Astrocyte of the hippocampus (primary cell): Measurements from ENCODE around the gene C20orf202.
"Not testable (repeated sequence)": the region's sequence is repeated elsewhere in the genome, so short reads cannot be mapped to it uniquely, and the experiment has no call there.

Experiments
- DNase-seq: peaks from one replicate; pipeline ENCODE4 v3.0.0; 2011; ENCODE audit warnings: low read depth, low spot score

C20orf202 gene

DNA sequence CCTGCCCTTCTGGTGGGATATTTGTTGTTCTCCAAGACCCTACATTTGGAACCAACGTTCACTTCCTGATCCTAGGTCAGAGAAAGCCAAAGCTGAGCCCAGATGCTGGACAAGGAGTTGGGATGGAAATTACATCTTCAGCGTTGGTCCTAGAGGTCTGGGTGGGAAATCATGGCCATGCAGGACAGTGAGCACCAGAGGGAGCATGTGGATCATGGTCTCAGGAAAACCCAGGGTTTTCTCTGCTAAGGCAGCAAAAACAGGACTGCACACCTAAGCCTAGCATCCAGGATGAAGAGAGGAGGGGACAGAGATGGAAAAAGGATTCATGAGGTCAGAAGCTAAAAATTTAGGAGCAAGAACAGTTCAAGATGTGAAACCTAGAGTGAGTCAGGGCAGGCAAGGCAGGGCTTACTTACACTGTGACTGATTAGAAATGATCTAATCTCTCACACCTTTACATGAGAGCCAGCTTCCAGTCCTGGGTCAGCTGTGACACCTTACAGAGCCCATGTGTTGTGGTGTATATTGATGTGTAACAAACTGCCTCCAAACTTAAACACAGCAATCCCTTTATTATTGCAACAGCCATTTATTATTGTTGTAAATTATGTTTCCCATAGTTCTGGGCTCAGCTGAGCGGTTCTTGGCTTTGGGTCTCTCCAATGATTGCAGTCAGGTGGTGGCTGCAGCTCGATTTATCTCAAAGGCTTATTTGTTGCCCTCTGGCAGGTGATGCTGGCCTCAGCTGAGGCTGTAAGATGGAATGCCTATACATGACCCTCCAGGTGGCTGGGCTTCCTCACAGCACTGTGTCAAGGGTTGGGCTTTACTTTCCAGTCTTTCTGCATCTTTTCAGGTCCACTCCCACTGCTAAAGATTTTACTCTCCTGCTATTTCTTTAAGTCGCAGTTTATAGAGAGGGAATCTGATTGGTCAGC, 6.5 kb downstream of the C20orf202 start:
- DNase-seq = no peak

DNA sequence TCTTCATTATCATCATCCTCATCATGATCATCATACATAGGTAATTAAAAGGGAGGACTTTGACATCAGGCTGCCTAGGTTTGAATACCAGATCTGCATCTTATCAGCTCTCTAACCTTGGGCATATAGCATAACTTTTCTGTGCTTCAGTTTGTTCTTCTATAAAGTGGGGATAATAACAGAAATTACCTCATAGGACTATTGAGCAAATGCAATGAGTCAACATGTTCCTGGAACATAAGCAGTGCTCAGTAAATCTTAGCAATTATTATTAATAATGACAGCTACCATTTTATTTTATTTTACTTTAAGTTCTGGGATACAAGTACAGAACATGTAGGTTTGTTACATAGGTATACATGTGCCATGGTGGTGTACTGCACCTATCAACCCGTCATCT, 7.2 kb downstream of the C20orf202 start:
- DNase-seq = no peak

DNA sequence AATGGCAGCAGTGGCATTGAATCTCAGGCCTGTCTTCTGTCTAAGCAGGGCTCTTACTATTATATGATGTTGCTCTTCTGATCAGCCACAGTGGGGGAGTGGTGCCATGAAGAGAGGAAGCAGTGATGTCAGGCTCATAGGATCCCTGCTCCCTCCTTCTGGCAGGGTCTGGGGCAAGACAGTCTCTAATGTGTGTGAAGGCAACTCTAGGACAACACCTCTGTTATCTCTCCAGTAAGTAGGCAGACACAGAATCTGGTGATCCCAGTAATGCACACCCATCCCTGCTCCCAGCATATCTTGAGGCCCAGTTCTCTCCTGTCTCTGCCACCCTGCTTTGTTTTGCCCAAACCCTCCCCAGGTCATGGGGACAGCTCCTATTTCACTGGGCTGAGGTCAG, 8.8 kb downstream of the C20orf202 start:
- no peak for DNase-seq

DNA sequence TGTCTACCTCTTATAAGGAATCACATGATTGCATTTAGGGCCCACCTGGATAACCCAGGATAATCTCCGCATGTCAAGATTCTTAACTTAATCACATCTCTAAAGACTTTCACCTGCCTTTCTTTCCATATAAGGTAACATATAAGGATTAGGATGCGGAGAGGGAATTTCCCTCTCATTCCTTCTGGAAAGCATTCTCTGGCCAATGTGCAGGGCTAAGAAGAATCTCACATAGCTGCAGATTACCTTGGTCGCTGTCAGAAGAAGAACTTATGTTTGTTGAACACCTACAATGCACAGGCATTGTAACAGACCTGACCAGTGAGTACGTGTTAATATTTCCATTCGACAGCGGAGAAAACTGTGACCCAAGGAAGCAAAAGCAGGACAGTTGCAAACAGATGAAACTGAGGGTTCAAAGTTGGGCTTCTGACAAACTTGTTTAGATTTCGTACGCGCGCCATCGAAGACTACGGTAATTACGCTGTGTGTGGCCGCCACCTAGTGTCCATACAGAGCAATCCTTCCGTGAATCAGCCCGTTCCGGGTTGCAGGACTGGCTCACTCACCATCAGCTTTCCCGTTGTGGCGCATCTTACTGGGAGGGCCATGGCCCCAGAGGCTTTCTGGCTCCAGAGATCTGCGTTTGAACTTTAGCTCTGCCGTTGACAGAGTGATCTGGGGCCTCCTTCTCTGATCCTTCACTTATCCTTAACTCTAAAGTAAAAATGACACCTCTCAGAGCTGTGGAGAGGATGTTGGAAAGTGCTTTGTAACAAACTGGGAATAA, 9.5 kb downstream of the C20orf202 start:
- peak; percentile 74 for DNase-seq

DNA sequence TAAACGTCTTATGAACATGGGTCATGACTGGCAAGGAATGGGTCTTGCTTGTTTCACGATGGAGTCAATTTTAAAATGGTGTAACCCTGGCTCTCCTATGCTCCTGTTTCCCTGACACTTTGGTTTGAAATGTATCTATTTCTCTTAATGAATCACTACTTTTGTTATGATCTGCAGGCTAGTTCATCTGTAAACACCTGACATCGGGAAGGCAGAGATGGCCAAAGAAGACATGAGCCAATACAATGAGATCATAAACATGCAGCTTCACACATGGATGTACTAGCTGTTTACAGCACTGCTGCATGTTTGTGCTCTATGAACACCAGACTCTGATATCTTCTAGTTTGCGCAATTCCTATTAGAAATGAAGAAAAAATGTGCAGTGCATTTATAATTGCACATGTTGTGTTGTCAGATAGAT, 11.6 kb downstream of the C20orf202 start:
- DNase-seq = no peak

DNA sequence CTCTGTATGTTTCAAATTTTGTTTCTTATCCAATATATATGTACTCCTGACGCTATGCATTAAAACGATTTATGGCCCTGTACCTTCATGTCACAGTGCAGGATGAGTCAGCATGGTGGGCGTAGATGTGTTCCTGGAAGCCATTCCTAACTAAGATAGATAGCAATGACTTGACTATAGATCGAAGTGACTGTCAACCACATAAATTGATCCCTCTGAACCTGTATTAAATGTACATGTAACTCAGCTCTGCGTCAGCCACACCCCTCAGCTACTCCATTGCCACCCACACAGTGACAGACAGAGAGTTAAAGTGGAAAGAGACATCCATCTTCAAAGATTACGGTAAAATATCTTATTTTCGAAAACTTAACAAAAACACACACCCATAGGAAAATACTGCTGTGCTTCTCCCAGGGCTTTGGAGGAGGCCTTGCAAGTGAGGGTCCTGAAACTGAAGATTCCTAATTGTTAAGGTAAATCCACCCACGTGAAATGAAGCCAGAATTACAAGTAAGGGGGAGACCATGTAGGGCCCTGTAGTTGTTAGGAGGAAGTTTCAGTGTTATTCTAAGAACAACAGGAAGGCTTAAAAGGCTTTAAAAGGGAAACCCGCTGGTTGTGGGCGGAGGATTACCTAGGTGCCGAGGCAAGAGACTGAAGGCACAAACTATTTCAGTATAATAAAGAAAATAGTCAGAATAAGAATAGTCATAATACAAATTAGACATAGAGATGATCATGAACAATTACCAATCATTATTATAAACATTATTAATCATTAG, 12.3 kb downstream of the C20orf202 start:
- no peak for DNase-seq

GRCh38 chr20:1216527-1217427, 13.5 kb downstream of the C20orf202 start:
- DNase-seq = not testable (repeated sequence)

- DNase-seq = not testable (repeated sequence)
These were observed 19.5 kb downstream of the C20orf202 start for GRCh38 chr20:1222750-1223149.

- DNase-seq = no peak
These were observed 21.1 kb downstream of the C20orf202 start for GRCh38 chr20:1224205-1224890.

GRCh38 chr20:1225263-1225782, 22.1 kb downstream of the C20orf202 start:
- no peak for DNase-seq

DNA sequence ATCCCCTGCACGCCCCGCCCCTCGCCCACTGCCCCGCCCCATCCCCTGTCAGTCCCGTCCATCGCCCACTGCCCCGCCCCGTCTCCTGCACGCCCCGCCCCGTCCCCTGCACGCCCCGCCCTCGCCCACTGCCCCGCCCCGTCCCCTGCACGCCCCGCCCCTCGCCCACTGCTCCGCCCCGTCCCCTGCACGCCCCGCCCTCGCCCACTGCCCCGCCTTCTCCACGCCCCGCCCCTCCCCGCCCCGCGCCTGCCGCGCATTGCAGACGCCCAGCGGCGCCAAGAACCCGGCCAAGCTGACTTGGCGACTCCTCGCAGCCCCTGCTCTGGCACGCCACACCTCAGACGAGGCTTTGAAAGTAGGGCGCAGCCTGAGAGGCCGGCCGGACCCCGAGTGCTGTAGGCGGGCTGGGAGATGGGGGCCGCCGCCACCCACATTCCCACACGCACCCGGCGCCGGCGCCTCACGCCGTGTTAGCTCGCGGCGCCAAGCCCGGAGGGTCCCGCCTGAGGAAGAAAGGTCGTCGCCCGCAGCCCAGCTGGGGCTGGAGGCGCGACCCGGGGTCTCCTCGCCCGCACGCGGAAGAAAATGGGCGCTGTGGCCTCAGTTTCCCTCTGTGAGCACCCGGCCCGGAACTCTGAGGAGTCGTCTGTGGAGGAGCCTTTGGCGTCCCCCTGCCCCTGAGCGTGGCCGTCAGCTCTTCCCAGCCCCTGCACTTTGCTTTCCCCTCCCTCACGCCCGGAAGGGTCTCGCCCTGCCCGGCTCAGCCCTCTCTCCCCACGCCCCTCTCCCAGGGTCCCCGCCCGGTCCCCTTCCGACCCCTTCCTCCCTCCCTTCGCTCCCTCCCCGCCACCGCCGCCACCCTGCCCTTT, 22.8 kb downstream of the C20orf202 start, which contains the start of gene RAD21L1:
Gene RAD21L1, plus strand, starts transcription at position 262 of the 872 bp plus-strand sequence. CDS start 2,410 bp downstream, outside the sequence.
- peak; percentile 85 for DNase-seq

DNA sequence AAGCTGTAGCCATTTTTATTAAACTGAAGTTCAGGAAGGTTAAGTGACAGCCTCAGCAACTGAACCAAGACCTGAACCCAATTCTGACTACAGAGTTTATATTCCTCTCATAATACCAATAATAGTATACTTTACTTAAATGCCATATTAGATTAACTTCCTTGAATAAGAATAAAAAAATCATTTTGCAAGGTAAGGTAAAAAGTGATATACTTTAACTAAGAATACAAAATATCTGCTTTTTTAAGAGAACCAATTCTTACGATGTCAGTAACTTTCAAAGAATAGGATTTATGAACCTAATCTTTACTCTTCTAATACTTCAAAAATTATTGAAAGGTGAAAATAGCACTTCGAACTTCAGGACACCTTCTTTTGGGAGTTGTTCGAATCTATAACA, 26.3 kb downstream of the C20orf202 start:
- DNase-seq = no peak

DNA sequence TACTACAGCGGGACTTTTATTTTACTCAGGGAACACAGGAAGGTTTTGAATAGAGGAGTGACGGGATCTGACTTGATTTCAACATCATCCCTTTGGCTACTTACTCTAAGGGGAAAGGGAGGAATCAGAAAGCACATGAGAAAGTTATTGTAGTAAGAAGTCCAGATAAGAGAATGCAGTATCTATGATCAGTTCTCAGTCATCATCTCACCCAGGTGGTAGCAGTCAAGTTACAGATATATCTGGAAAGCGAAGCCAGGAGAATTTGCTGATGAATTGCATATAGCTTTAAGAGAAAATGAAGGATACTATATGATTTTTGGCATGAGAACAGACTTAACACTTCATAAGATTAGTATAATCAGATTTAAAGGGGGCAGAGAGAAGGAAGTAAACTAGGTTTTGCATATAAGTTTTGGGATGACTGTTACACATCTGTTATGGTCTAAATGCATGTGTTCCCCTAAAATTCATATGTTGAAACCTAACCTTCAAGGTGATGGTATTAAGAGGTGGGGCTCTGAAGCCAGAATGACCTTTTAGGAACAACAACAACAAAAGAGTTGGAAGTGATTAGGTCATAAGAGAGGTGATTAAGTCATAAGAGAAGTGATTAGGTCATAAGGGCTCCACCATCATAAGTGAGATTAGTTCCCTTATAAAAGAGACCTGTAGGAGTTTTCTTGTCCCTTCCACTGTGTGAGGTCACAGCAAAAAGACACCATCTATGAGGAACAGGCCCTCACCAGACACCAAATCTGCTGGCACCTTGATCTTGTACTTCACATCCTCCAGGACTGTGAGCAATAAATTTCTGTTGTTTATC, 29.2 kb downstream of the C20orf202 start:
- DNase-seq = no peak

DNA sequence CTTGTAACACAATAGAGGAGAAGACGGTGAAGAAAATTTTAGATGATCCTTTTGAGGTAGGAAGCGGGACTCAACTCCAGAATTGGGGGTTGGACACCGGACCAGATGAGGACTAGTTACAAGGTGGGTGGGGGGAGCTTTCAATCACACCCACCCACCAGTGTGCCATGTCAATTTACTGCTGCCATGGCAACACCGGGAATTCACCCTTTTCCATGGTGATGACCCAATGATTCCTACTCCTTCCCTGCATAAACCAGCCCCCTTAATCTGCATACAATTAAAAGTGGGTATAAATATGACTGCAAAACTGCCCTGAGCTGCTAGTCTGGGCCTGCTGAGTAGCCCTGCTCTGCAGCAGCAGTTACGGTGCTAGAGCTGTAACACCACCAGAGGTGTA, 37.3 kb downstream of the C20orf202 start:
- no peak for DNase-seq

- no peak for DNase-seq
These were observed 38.2 kb downstream of the C20orf202 start for GRCh38 chr20:1241456-1241855.

GRCh38 chr20:1242099-1242498, 38.8 kb downstream of the C20orf202 start:
- no peak for DNase-seq

- DNase-seq = peak; percentile 38
These were observed 39.3 kb downstream of the C20orf202 start for GRCh38 chr20:1242530-1242929.

DNA sequence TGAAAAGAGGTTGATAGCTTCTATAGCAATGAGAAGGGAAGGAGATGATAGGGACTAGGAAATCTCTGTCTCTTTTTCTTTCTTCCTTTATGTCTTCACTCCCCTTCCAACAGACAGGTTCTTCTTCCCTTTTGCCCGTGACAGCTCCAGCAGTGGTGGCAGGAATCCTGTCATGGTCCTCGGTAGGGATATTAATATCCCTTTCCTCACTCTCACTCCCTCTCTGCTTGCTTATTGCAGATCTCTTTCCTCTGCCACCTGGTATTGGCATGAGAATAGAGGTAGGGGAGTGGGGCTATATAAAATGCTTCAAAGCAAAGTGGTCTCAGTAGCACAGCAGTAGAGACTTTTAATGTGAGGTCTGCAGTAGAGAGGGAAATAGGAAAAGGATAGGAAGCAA, 42.3 kb downstream of the C20orf202 start:
- no peak for DNase-seq
